Right lobe of liver (tissue), 6 donors: ENCODE results near the gene ZBTB17. TPM values are rescaled to one million over a fixed set of nuclear protein-coding genes. Genes with fewer than 3 reads are reported as not detected.
"Not testable (repeated sequence)": the region's sequence is repeated elsewhere in the genome, so short reads cannot be mapped to it uniquely, and the experiment has no call there.

Experiments used
- ATAC-seq, 4 donors: fragments of 200-7000 bp; cut with Tn5 transposase; one replicate each; pipeline ENCODE4 v1.9.1; 2020; ENCODE audit warnings: mild to moderate bottlenecking in 4 of 4, moderate library complexity in 4 of 4
- DNase-seq, 3 donors: peaks; one replicate each; pipeline ENCODE4 v3.0.0-alpha.2; 2020
- H3K27ac ChIP-seq, 3 donors: fragments of 200-600 bp; one replicate each; pipeline ENCODE4 v1.8.0; 2022
- H3K27me3 ChIP-seq, 2 donors: fragments of 200-600 bp; one replicate each; pipeline ENCODE4 v1.8.0; 2022
- H3K36me3 ChIP-seq, 4 donors: fragments of 200-600 bp; sonication (generic) in 1 of 4; one replicate each; pipeline versions ENCODE4 v1.5.1 to v1.8.0; 2017 to 2022; ENCODE audit warnings: control low read depth in 1 of 4
- H3K4me1 ChIP-seq, 4 donors: fragments of 200-600 bp; sonication (generic) in 1 of 4; one replicate each; pipeline versions ENCODE4 v1.5.1 to v1.8.0; 2017 to 2022; ENCODE audit warnings: control low read depth in 1 of 4
- H3K4me3 ChIP-seq, 3 donors: fragments of 200-600 bp; one replicate each; pipeline ENCODE4 v1.8.0; 2022
- H3K9me3 ChIP-seq, 4 donors: fragments of 200-600 bp; sonication (generic) in 1 of 4; one replicate each; pipeline versions ENCODE4 v1.5.1 to v1.8.0; 2017 to 2022; ENCODE audit warnings: control low read depth in 1 of 4
- POLR2A ChIP-seq: fragments of 450-650 bp; IDR thresholded peaks from one replicate; pipeline ENCODE4 v1.6.1; 2017; ENCODE audit warnings: antibody characterized with exemption, mild to moderate bottlenecking
- WGBS: methylation state at CpG from one replicate; pipeline ENCODE4 v1.1.6; 2018; ENCODE audit warnings: low coverage, low lambda C conversion rate; ENCODE audit not compliant: insufficient coverage; ENCODE audit errors: missing lambda C conversion rate; 5-methylcytosine and 5-hydroxymethylcytosine counted together
- intact Hi-C, 2 donors: fragments of 100-400 bp; cut with DNase I; formaldehyde crosslinking; loops; one replicate each; pipeline versions ENCODE4 v1.11.2 to v1.14.1; 2022
- small RNA-seq, 2 experiments: library from RNA; depleted of rRNA; stranded (forward); fragments of <200 nt; gene quantifications; one replicate each; pipeline ENCODE3, GENCODE V24; 2016
- total RNA-seq, 6 experiments: library from RNA; depleted of rRNA in 2 of 6; stranded (reverse); fragments of >200 nt in 2 of 6; fragmentation: NEBNext Ultra II Directional in 3 of 6; extraction: Animal tissue kit (Norgen Biotek cat#: 25700) in 3 of 6; gene quantifications; one replicate each; pipeline versions ENCODE4 v1.1.0 to v1.2.4, GENCODE V29; 2016 to 2023
- TF ChIP-seq, protein P1 (sequence below), 4 donors: fragments of 200-600 bp in 3 of 4; fragments of 450-650 bp in 1 of 4; IDR thresholded peaks; one replicate each; pipeline versions ENCODE4 v1.5.1 to v1.8.0; 2016 to 2022; ENCODE audit warnings: antibody characterized with exemption in 4 of 4, mild to moderate bottlenecking in 2 of 4
- donor health status: DM: no; HTN: yes; CAD: no.
- donor health status: DM: no; HTN: no; CAD: no.
- donor health status: DM: no; HTN: no; CAD: no.
- donor health status: DM: no; HTN: yes; CAD: no.
- donor health status: DM: no; HTN: yes; CAD: no.

Gene ZBTB17
- total RNA-seq, 6 experiments from 2014 or later, result 9.2 to 13.3 (median 11.0) TPM

DNA sequence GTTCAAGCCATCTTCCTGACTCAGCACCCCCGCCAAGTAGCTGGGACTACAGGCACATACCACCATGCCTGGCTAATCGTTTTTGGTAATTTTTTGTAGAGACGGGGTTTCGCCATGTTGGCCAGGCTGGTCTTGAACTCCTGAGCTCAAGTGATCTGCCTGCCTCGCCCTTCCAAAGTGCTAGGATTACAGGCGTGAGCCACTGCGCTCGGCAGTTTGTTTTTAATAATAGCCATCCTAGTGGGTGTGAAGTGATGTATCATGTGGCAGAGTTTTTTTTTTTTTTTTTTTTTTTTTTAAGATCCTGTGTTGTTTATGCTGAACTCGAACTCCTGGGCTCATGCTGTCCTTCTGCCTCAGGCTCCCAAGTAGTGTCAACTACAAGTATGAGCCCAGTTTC lies 76.6 kb downstream of the ZBTB17 start:
- Histone ChIP-seq H3K9me3 (no peaks in the 10 kb centered on the region), H3K36me3 (no peaks in the 10 kb centered on the region), H3K27ac (no peak overlapping the region), H3K4me3 (no peak overlapping the region), H3K27me3 (no peaks in the 10 kb centered on the region), H3K4me1 (peaks cover 0 to 13% (median 9%) of the 10 kb centered on the region in 4 donors)
- TF ChIP-seq, protein P1, sequence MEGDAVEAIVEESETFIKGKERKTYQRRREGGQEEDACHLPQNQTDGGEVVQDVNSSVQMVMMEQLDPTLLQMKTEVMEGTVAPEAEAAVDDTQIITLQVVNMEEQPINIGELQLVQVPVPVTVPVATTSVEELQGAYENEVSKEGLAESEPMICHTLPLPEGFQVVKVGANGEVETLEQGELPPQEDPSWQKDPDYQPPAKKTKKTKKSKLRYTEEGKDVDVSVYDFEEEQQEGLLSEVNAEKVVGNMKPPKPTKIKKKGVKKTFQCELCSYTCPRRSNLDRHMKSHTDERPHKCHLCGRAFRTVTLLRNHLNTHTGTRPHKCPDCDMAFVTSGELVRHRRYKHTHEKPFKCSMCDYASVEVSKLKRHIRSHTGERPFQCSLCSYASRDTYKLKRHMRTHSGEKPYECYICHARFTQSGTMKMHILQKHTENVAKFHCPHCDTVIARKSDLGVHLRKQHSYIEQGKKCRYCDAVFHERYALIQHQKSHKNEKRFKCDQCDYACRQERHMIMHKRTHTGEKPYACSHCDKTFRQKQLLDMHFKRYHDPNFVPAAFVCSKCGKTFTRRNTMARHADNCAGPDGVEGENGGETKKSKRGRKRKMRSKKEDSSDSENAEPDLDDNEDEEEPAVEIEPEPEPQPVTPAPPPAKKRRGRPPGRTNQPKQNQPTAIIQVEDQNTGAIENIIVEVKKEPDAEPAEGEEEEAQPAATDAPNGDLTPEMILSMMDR (IDR thresholded peaks at IDR 0.05), result no peak
- TF ChIP-seq POLR2A, result no peak
- WGBS, result 88% methylated on average over 1 of the region's 9 CpGs
- intact Hi-C loops, result no loop called here
- ATAC-seq (no peak), DNase-seq (no peak)

DNA sequence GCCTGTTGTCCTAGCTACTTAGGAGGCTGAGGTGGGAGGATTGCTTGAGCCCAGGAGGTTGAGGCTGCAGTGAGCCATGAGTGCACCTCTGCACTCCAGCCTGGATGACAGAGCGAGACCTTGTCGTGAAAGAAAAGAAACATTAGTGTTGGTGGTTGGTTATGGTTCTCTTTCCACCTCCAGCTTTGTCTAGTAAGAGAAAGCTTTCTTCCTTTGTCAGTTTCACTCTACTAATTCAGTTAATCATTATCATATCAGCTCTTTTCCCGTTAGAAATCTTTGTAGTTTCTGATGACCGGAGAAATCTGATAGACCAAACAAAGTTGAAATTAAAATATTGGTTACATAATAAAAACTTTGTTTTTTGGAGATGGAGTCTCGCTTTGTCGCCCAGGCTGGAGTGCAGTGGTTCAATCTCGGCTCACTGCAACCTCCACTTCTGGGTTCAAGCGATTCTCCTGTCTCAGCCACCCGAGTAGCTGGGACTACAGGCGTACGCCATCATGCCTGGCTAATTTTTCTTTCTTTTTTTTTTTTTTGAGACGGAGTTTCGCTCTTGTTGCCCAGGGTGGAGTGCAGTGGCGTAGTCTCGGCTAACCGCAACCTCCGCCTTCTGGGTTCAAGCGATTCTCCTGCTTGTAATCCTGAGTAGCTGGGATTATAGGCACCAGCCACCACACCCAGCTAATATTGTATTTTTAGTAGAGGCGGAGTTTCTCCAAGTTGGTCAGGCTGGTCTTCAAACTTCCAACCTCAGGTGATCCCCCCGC lies 78.9 kb downstream of the ZBTB17 start:
- peaks cover 0 to 28% (median 9%) of the 10 kb centered on the region in 4 donors for H3K4me1 ChIP-seq
- DNase-seq, H3K36me3 ChIP-seq, intact Hi-C loops, H3K4me3 ChIP-seq, H3K27me3 ChIP-seq, H3K9me3 ChIP-seq, H3K27ac ChIP-seq: not testable (repeated sequence)
- WGBS, result 86% methylated on average over 18 of the region's 20 CpGs
- ATAC-seq, result peak in 1 of 4 donors; percentile 45

DNA sequence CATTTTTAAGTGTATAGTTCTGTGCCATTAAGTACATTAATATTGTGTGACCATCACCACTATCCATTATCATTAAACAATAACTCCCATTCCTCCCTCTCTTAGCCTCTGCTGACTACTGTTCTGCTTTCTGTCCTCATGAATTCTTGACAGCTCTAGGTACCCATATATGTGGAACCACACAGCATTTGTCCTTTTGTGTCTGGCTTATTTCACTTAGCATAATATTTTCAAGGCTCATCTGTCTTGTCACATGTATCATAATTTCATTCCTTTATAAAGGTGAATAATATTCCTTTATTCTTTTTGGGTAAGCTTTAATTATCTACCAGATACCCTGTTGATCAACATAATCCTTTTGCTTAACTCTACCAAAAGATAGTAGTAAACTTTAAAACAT lies 80.7 kb downstream of the ZBTB17 start:
- Histone ChIP-seq H3K36me3 (no peaks in the 10 kb centered on the region), H3K9me3 (no peaks in the 10 kb centered on the region), H3K27ac (no peak overlapping the region), H3K4me1 (peaks cover 0 to 33% (median 7%) of the 10 kb centered on the region in 4 donors), H3K4me3 (no peak overlapping the region), H3K27me3 (no peaks in the 10 kb centered on the region)
- TF ChIP-seq, protein P1 (IDR thresholded peaks at IDR 0.05), result no peak
- no peak for TF ChIP-seq POLR2A
- DNase-seq (no peak), ATAC-seq (no peak)
- intact Hi-C loops, result no loop called here

DNA sequence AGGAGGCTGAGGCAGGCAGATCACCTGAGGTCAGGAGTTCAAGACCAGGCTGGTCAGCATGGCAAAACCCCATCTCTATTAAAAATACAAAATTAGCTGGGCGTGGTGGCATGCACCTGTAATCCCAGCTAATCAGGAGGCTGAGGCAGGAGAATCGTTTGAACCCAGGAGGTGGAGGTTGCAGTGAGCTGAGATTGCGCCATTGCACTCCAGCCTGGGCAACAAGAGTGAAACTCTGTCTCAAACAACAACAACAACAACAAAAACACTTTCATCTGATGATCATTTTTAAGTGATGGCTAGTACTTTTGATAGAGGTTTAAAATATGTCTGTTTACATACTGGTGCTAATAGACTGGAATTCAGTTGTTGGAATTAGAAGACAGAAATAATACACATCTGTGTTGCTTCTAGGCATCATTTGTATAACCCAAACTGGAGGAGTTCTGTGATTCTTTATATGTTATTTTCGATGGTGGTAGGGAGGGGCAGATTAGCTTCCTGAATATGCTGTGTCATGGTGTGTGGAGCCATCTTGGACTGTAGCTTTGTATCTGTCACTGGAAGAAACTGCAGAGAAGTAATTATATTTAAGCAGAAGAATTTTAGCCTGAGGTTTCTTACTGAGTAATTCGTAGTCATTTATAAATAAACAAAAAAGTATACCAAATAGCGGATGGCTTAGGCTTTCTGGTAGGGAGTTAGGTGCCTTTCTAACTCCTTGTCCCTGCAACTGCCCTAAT lies 82.9 kb downstream of the ZBTB17 start:
- H3K36me3 ChIP-seq, H3K27ac ChIP-seq, H3K9me3 ChIP-seq, intact Hi-C loops, H3K27me3 ChIP-seq, H3K4me3 ChIP-seq, DNase-seq: not testable (repeated sequence)
- peak in 2 of 4 donors; percentile 25 to 43 for ATAC-seq
- 78% methylated on average over 4 of the region's 6 CpGs for WGBS
- peaks cover 0 to 41% (median 7%) of the 10 kb centered on the region in 4 donors for H3K4me1 ChIP-seq

Small RNA genes lying within 50 kb of the gene (small RNA-seq; reads per million reads assigned to genes)
- gene AL034555.1 (0 reads per million in 2 experiments), gene AL355994.1 (0 reads per million in 2 experiments), gene AL355994.5 (0 reads per million in 2 experiments)

Other genes with a start within 250 kb of the ZBTB17 start
- 10 to 100 TPM in 1 of 6 experiments, 1 to 10 TPM in 4, under 1 TPM in 1; 0.69 to 11.6 (median 3.2) TPM for gene SLC25A34, start 239.8 kb downstream of the ZBTB17 start, total RNA-seq
- gene TMEM82, start 233.6 kb downstream of the ZBTB17 start, total RNA-seq, result 10 to 100 TPM; 15.8 to 33.5 (median 19.1) TPM
- gene FBLIM1, start 217.3 kb downstream of the ZBTB17 start, total RNA-seq, result 10 to 100 TPM in 1 of 6 experiments, 1 to 10 TPM in 5; 4.0 to 13.1 (median 6.0) TPM
- gene UQCRHL, start 168.5 kb downstream of the ZBTB17 start, total RNA-seq, result 1 to 10 TPM in 2 of 6 experiments, under 1 TPM in 4; 0.42 to 1.1 (median 0.51) TPM
- gene SPEN, start 128.4 kb downstream of the ZBTB17 start, total RNA-seq, result 10 to 100 TPM; 13.5 to 33.7 (median 23.2) TPM
- gene SRARP, start 28.1 kb upstream of the ZBTB17 start, total RNA-seq, result not detected
- gene HSPB7, start 41.9 kb upstream of the ZBTB17 start, total RNA-seq, result 1 to 10 TPM in 4 of 6 experiments, under 1 TPM in 2; 0.54 to 2.0 (median 1.2) TPM
- gene CLCNKA, start 45.9 kb upstream of the ZBTB17 start, total RNA-seq, result under 1 TPM in 2 of 6 experiments, not detected in 4; 0.43 to 0.47 TPM
- gene CLCNKB, start 67.7 kb upstream of the ZBTB17 start, total RNA-seq, result not detected
- under 1 TPM in 2 of 6 experiments, not detected in 4; 0.19 to 1.00 TPM for gene FAM131C, start 97.5 kb upstream of the ZBTB17 start, total RNA-seq
- 10 to 100 TPM in 4 of 6 experiments, 1 to 10 TPM in 2; 6.0 to 14.7 (median 10.8) TPM for gene EPHA2, start 180.0 kb upstream of the ZBTB17 start, total RNA-seq
- gene ARHGEF19, start 236.6 kb upstream of the ZBTB17 start, total RNA-seq, result 1 to 10 TPM in 4 of 6 experiments, under 1 TPM in 2; 0.31 to 2.8 (median 1.5) TPM